Pulmonary artery endothelial cell (primary cell): ENCODE data around the gene LRRD1. TPM values are rescaled to one million over a fixed set of nuclear protein-coding genes. Genes with fewer than 3 reads are reported as not detected.
"Not testable (repeated sequence)": the region's sequence is repeated elsewhere in the genome, so short reads cannot be mapped to it uniquely, and the experiment has no call there.

Source experiments
- DNase-seq: peaks from one replicate; pipeline ENCODE4 v3.0.0-alpha.2; 2011; ENCODE audit warnings: low read depth, low spot score
- total RNA-seq: library from RNA; depleted of rRNA; stranded (reverse); fragments of >200 nt; gene quantifications from 2 replicates; pipeline ENCODE4 v1.2.3, GENCODE V29; 2014

LRRD1 gene
- not detected in 2 replicates for total RNA-seq

DNA sequence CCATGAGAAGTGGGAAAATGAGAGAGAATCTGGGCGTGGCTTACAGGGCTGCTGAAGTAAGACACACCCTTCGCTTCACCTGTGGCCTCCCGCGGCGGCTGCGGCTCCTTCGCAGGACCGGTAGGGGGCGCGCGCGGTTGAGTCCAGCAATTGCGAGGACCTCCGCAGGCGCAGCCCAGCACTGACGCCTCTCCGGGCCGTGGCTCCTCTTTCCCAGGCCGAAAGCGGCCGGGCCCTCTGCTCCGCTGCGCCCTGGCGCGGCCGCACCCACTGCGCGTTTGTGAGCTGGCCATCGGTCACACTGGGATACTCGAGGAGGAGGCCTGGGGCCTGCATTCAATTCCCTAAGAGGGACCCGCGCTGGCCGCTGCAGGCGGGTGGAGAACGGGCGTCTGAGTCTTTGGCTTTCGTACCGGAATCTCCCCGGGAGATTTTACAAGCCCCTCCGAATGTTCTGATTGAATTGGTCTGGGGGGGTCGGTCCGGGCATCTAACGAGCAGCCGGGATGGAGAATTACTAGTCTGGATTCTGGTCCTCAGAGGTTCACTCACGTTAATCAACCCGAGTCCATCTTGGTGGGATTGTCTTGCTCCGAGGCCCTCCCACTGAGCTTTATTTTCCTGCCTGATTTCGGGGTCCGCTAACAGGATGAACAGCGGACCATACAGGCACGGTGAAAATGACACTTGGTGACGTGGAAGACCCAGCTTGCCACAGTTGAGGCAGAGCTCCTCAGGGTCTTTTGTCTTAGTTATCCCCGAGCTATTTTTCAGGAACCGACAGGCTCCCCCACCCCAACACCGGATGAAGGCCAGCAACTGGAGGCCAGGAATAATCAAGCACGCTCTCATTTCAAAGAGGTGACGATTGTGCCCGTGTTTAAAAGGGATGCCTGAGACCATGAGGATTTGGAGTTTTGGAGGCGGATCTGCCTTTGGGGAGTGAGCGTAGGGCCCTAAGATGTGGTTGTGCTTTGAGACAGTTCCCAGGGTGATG, at the start of gene LRRD1:
Gene LRRD1 (minus strand): TSS at position 215 of the 997 bp plus-strand sequence. CDS start 13,940 bp downstream, outside the sequence.
- DNase-seq = peak; percentile 36

DNA sequence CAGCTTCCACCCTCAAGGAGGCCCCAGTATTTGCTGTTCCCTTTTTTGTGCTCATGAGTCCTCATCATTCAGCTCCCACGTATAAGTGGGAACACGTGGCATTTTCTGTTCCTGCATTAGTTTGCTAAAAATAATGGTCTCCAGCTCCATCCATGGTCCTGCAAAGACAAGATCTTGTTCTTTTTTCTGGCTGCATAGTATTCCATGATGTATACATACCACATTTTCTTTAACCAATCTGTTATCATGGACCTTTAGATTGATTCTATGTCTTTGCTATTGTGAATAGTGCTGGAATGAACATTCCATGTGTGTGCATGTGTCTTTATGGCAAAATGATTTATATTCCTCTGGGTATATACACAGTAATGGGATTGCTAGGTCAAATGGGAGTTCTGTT, 49.8 kb upstream of the LRRD1 start:
- DNase-seq = no peak

DNA sequence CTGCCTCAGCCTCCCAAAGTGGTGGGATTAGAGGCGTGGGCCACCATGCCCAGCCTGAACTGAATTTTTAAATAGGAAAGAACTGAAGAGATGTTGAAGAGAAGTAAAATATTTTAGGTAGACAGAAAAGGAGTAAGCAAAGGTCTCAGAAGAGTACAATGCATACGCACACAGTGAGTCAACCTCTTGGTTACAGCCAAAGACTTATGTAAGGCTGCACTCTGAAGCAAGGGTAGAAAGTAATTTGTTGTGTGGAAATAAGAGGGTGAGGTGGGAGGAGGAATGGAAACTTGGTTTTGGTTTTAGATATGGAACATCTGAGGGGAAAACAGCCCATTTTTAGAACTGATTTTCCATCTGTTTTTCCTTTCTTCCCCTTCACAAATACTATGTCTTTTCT, 49.2 kb upstream of the LRRD1 start:
- no peak for DNase-seq

GRCh38 chr7:92226981-92227380, 48.0 kb upstream of the LRRD1 start:
- no peak for DNase-seq

DNA sequence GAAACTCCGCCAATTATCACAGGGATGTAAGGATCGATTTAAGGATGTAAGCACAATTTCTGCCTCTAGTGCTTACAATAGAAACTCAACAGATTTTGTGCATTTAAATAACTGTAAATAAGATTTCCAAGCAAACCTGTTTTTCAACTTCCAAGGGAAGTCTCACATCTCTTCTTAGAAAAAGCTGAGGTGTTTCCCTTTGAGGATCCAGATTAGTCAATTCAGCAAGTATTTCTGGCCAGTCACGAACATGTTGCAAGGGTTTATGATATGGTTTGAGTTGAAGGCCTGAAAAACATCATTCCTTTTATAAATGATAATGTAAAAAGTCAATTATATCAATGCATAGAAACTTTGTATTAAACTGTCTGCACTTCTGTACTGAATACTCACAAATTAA, 42.8 kb upstream of the LRRD1 start:
- no peak for DNase-seq

DNA sequence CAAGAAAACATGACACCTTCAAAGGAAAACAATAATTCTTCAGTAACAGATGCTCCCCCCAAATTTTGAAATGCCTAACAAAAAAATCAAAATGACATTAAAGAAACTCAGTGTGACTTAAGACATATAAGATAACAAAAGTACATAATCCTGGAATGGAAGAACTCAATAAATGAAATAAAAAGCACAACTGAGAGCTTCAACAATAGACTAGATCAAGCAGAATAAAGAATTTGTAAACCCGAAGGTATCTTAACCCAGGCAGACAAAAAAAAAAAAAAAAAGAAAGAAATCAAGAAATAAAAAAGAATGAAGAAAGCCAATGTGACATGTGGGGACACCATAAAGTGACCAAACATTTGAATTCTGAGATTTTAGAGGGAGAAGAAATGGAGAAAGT, 27.7 kb upstream of the LRRD1 start:
- DNase-seq = no peak

- no peak for DNase-seq
Measured at GRCh38 chr7:92205987-92206386, 27.0 kb upstream of the LRRD1 start.

GRCh38 chr7:92200791-92201190, 21.8 kb upstream of the LRRD1 start:
- DNase-seq = no peak

DNA sequence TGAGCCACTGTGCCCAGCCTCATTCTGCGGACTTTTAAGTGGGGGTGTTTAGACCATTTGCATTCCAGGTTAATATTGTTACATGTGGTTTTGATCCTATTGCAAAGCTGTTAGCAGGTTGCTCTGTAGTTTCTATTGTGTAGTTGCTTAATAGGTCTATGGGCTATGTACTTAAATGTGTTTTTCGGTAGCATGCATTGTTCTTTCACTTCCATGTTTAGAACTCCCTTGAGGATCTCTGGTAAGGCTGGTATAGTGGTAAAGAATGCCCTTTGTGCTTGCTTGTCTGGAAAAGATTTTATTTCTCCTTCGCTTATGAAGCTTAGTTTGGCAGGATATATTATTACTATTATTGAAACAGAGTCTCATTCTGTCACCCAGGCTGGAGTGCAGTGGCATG, 13.4 kb upstream of the LRRD1 start:
- DNase-seq = no peak

GRCh38 chr7:92189246-92189645, 10.3 kb upstream of the LRRD1 start:
- DNase-seq = not testable (repeated sequence)

DNA sequence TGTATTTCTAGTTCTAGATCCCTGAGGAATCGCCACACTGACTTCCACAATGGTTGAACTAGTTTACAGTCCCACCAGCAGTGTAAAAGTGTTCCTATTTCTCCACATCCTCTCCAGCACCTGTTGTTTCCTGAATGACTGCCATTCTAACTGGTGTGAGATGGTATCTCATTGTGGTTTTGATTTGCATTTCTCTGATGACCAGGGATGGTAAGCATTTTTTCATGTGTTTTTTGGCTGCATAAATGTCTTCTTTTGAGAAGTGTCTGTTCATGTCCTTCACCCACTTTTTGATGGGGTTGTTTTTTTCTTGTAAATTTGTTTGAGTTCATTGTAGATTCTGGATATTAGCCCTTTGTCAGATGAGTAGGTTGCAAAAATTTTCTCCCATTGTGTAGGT, 5.4 kb upstream of the LRRD1 start:
- DNase-seq = not testable (repeated sequence)

- DNase-seq = no peak
Measured at GRCh38 chr7:92177362-92177761, 1.6 kb downstream of the LRRD1 start.

DNA sequence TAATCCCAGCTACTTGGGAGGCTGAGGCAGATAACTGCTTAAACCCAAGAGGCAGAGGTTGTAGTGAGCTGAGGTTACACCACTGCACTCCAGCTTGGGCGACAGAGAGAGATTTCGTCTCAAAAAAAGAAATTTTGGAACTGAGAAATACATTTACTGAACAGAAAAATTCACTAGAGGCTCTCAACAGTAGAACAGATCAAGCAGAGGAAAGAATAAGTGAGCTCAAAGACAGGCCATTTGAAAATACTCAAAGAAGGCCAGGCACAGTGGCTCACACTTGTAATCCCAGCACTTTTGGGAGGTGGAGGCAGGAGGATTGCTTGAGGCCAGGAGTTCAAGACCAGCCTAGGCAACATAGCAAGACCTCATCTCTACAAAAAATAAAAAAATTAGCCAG, 9.4 kb downstream of the LRRD1 start:
- not testable (repeated sequence) for DNase-seq

- DNase-seq = no peak
Measured at GRCh38 chr7:92161271-92161670, 17.7 kb downstream of the LRRD1 start.

GRCh38 chr7:92158660-92159575, 20.0 kb downstream of the LRRD1 start:
- no peak for DNase-seq

DNA sequence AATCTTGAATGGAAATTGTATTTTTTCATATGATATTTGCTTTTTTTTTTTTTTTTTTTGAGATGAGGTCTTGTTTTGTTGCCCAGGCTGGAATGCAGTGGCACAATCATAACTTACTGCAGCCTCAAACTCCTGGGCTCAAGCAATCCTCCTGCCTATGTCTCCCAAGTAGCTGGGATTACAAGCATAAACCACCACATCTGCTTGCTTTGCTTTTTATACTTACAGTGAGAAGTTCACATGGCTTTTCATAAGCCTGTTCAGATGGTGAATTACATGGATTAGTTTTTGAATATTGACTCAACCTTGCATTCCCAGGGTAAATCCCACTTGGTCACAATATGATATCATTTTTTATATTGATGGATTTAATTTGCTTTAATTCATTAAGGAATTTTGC, 22.0 kb downstream of the LRRD1 start:
- DNase-seq = no peak

DNA sequence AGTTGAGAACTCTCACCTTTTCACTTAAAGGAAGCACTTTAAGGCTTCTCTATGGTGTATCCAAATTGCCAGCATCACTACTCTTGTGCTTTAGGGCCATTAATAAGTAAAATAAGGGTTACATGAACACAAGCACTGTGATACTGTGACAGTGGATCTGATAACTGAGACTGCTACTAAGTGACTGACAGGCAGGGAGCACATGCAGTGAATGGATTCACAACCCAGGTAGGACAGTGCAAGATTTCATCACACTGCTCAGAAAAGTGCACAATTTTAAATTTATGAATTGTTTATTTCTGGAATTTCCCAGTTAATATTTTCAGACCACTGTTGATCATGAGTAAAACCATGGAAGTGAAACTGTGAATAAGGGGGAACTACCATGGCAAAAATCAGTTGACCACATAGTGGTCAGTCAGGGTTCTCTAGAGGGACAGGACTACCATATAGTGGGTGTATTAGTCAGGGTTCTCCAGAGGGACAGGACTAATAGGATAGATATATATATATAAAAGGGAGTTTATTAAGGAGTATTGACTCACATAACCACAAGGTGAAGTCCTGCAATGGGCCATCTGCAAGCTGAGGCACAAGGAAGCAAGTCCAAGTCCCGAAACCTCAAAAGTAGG, 23.7 kb downstream of the LRRD1 start:
- no peak for DNase-seq

DNA sequence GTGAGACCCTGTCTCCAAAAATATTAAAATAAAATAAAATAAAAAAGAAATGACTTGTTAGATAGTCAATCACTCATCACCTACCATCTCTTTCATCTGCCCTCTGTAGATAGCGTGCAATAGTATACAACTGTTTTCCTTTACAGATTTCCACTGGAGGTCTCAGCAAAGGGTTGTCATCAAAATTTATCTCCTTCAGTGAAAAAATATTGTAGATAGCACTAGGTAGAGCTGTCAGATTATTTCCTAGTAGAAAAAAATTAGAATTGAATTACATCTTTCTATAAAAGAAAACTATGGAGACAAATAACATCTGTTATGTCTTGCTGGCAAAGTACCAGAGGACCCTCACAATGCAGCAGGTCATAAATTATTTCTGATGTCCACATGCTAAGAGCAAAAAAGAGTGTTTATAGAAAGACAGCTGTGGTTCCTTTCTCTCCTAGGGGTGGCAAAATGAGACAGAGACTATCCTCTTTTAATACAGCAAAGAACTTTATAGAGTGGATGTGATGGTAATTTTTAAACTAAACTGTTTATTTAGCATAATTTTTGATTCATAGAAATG, 28.4 kb downstream of the LRRD1 start:
- no peak for DNase-seq

- no peak for DNase-seq
Measured at GRCh38 chr7:92149736-92150239, 29.2 kb downstream of the LRRD1 start.

- not testable (repeated sequence) for DNase-seq
Measured at GRCh38 chr7:92143192-92143880, 35.6 kb downstream of the LRRD1 start.
